Astrocyte of the cerebellum (primary cell): ENCODE results near the gene DNAAF2.
A peak's percentile ranks its signal among the peaks of the same experiment; 100 is the strongest.

Source experiments
- DNase-seq: peaks from one replicate; pipeline ENCODE4 v3.0.0-alpha.2; 2011; ENCODE audit warnings: low read depth
- H3K4me3 ChIP-seq: 2 replicates; pipeline ENCODE4 v1.5.1; 2011; ENCODE audit warnings: mild to moderate bottlenecking, low read depth, low read length, moderate library complexity
- in situ Hi-C: cut with HindIII; loops from 2 replicates; pipeline ENCODE4 v1.10.0; 2017; ENCODE audit warnings: low sequenced_read_pairs
- TF ChIP-seq, protein P1 (sequence below): IDR thresholded peaks from 2 replicates; pipeline ENCODE4 v1.5.1; 2012; ENCODE audit warnings: low read length, low read depth, moderate library complexity, mild to moderate bottlenecking; ENCODE audit errors: missing control alignments

Gene DNAAF2

DNA sequence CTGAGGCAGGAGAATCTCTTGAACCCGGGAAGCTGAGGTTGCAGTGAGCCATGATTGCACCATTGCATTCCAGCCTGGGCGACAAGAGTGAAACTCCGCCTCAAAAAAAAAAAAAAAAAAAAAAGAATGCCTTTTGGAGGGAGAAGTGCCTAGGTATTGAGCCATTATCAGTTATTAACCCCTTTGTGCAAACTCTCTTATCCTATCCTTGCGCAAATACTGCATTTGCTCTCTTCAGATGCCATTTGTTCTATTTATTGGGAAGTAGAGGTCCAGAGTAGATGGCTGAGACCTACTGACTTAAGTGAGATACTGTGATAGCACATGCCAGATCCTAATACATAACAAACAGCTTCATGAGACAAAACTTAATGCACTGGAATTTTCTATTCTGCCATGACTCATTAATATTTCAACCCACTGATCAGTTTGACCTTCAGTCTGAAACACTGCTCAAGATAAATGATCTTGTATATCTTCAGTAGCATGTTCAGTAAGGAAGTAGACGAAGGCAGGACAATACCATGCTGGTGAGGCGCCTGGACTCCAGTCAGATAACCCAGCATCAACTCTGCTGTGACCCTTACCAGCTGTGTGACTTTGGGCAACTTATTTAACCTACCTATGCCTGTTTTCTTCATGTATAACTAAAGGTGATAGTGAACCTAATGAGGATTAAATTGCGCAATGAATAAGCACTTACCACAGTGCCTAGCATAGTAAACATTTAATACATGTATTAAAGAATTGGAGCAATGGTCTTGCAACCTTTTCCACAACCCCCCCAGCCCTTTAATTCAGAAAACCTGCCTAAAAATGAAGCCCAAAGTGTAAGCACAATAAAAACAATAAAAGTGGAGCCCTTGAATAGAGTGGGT is 5.7 kb upstream of the DNAAF2 start:
- H3K4me3 ChIP-seq = no peak overlapping the region
- DNase-seq = no peak
- TF ChIP-seq, protein P1, sequence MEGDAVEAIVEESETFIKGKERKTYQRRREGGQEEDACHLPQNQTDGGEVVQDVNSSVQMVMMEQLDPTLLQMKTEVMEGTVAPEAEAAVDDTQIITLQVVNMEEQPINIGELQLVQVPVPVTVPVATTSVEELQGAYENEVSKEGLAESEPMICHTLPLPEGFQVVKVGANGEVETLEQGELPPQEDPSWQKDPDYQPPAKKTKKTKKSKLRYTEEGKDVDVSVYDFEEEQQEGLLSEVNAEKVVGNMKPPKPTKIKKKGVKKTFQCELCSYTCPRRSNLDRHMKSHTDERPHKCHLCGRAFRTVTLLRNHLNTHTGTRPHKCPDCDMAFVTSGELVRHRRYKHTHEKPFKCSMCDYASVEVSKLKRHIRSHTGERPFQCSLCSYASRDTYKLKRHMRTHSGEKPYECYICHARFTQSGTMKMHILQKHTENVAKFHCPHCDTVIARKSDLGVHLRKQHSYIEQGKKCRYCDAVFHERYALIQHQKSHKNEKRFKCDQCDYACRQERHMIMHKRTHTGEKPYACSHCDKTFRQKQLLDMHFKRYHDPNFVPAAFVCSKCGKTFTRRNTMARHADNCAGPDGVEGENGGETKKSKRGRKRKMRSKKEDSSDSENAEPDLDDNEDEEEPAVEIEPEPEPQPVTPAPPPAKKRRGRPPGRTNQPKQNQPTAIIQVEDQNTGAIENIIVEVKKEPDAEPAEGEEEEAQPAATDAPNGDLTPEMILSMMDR = no peak
- in situ Hi-C loops = no loop called here

DNA sequence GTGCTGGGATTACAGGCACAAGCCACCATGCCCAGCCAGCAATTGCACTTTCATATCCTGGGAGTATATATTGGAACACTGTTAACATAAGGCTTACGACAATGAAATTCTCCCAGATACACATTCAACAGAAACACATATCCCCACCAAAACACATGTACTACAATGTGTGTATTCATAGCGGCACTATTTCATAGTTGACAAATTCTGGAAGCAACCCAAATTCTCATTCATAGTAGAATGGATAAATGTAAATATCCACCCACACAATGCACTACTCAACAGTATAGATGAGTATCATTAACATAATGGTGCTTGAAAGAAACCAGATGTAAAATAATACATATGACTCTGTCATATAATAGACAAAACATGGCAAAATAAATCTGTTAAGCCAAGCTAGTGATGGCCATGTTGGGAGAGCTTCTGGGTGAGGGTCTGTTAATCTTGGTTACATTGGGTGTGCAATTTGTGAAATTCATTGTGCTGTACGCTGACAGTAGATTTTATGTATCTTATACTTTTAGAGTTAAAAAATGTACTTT is 2.6 kb upstream of the DNAAF2 start:
- DNase-seq = no peak
- in situ Hi-C loops = no loop called here
- no peak overlapping the region for H3K4me3 ChIP-seq
- TF ChIP-seq, protein P1 = no peak

DNA sequence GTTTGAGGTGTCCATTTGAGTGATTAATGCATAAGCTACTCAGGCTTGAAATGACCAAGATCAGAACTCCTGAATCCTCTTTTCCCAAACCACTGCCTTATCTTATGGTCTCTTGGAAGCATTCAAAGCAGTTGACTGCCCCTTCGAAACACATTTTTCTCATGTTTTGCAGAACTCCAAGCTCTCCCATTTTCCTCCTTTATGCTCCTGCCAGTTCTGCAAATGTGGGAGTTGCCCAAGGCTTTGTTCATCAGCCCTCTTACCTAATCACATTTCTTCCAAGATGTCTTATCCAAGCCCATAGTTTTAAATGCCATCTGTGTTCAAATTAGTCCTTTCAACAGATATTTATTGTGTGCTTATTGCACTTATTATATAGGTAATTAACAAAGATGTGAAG is 1.8 kb upstream of the DNAAF2 start:
- in situ Hi-C loops = no loop called here
- TF ChIP-seq, protein P1 = no peak
- no peak overlapping the region for H3K4me3 ChIP-seq
- no peak for DNase-seq

DNA sequence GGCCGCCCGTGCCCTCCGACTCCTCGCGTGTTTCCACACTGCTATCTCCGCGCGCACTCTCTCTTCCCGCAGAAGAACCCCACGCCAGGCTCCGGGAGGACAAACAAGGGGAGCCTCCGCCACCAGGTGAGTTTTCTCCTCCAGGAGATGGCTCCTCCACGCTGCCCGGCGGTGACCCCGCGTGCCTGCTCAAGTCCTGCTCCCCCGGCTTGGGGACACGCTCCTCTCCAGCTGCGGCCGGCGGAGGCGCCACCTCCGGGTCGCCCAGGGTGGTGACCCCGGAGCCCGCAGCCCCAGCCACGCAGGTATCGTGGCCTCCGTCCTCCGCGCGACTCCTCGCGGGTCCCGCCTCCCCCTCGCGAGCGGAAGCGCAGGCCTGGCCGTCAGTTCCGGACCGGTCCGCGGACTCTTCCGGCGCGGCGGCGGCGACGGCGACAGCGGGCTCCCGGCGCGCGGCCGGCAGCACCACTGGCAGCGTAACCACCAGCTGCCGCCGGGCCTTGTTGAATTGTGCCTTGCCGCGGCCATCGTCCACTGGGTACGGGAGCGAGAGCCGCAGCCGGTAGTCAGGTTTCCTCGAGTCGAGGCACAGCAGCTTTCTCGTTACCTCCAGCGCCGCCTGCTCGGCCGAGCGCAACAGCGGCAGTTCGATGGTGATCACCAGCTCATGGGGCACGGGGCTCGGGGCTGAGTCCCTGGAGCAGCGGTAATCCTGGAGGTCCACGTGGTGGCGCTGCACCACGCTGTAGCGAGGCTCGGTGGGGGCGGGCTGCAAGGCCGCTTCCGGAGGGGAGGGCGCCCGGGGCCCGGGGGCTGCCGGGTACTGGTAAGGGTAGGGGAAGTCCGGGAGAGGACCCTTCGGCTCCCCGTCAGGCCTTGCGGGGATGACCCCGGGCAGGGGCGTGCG is 1.2 kb downstream of the DNAAF2 start:
- H3K4me3 ChIP-seq = peak overlapping the region; percentile 98
- DNase-seq = peak; percentile 90
- in situ Hi-C loops = no loop called here
- TF ChIP-seq, protein P1 = peak; percentile 76

DNA sequence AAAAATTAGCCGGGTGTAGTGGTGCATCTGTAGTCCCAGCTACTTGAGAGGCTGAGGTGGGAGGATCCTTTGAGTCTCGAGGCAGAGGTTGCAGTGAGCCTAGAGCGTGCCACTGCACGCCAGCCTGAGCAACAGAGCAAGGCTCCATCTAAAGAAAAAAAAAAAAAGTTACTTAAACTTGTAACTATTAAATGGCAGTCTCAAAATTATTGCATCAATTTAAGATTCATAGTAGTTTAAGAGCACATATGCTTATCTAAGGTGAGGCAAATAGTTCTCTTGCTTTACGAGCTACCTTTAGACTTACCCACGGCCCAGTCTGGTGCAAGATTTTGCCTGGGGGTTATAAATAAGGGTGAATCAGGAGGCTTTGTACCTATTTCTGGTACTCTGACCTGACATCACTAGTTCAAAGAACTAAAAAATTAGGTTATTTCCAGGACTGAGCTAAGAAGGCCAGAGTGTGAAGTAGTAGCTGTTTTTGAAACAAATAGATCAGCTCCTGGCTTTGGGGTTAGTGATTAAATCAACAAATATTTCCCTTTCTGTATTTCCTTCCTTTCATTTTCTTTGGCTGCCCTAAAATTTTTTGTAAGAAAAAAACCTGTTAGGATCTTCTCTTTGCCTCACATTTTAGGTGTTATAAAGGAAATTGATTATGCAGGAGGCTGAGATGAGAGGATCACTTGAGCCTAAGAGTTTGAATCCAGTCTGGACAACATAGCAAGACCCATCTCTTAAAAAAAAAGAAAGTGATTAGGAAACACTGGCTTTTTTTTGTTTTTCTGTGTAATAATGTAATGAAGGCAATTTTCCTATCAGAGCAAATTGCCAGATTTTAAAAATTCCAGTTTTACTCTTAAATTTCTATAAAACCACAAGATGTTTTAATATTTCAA is 10.9 kb downstream of the DNAAF2 start:
- in situ Hi-C loops = no loop called here
- no peak overlapping the region for H3K4me3 ChIP-seq
- no peak for DNase-seq
- TF ChIP-seq, protein P1 = no peak
